ENCODE results near the gene BCL2.

BCL2 gene

DNA sequence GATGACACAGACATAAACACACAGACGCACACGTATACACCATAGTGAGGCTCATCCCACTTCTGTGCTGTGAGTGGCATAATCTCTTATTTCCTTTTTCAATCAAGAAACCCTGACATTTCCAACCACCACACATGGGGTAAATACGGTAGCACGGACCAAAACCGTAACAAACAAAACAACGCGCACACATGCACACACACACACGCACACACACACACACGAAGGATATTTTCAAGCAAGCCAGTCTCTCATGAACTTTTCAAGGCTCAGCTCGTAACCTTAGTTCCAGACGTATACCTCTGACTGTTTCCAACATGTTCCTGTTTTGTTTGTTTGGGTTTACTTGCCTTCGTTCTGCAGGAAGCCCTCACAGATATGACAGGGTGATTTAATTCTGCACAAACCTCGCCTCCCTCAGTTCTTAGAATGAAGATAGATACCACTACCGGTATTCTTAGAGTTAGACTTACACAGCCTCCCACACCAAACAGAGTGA, 119.8 kb downstream of the BCL2 start:
- H3K4me3 ChIP-seq (ENCODE audit: low read length) = no peak overlapping the region
- no peak for DNase-seq (ENCODE audit: low read depth)
- TF ChIP-seq, protein P1, sequence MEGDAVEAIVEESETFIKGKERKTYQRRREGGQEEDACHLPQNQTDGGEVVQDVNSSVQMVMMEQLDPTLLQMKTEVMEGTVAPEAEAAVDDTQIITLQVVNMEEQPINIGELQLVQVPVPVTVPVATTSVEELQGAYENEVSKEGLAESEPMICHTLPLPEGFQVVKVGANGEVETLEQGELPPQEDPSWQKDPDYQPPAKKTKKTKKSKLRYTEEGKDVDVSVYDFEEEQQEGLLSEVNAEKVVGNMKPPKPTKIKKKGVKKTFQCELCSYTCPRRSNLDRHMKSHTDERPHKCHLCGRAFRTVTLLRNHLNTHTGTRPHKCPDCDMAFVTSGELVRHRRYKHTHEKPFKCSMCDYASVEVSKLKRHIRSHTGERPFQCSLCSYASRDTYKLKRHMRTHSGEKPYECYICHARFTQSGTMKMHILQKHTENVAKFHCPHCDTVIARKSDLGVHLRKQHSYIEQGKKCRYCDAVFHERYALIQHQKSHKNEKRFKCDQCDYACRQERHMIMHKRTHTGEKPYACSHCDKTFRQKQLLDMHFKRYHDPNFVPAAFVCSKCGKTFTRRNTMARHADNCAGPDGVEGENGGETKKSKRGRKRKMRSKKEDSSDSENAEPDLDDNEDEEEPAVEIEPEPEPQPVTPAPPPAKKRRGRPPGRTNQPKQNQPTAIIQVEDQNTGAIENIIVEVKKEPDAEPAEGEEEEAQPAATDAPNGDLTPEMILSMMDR (conservative IDR thresholded peaks at IDR 0.05; ENCODE audit: low read length) = no peak

DNA sequence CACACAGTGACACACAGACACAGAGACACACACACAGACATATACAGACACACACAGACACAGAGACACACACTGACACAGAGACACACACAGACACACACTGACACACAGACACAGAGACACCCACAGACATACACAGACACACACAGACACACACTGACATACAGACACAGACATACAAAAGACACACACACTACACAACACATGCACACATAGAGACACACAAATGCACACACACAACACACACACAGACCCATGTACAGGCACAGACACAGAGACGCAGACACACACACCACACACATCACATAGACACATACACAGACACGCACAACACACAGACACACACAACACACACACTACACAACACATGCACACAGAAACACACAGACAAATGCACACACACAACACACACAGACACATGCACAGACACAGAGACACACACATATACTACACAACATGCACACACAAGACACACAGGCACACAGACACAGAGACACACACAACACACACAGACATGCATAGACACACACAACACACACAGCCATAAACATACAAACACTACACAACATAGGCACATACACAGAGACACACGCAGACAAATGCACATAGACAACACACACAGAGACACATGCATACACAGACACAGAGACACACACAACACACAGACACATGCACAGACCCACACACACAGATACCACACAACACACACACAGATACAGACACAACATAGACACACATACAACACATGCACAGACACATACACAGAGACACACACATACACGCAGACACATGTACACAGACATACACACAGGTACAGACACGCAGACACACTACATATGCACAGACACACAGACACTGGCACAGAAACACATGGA, 120.5 kb downstream of the BCL2 start:
- no peak for DNase-seq (ENCODE audit: low read depth)
- TF ChIP-seq, protein P1 (conservative IDR thresholded peaks at IDR 0.05; ENCODE audit: low read length) = no peak
- no peak overlapping the region for H3K4me3 ChIP-seq (ENCODE audit: low read length)

DNA sequence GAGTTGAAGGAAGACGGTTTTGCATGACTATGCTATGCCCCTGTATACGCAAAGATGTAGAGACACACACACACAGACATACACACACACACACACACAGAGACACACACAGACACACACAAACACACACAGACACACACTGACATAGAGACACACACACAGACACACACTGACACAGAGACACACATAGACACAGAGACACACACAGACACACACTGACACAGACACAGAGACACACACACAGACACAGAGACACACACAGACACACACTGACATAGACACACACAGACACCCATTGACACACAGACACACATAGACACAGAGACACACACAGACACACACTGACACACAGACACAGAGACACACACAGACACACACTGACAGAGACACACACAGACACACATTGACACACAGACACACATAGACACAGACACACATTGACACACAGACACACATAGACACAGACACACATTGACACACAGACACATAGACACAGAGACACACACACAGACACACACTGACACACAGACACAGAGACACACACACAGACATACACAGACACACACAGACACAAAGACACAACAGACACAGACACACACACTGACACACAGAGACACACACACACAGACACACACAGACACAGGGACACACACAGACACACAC, 121.3 kb downstream of the BCL2 start:
- TF ChIP-seq, protein P1 (conservative IDR thresholded peaks at IDR 0.05; ENCODE audit: low read length) = no peak
- H3K4me3 ChIP-seq (ENCODE audit: low read length) = no peak overlapping the region
- no peak for DNase-seq (ENCODE audit: low read depth)

DNA sequence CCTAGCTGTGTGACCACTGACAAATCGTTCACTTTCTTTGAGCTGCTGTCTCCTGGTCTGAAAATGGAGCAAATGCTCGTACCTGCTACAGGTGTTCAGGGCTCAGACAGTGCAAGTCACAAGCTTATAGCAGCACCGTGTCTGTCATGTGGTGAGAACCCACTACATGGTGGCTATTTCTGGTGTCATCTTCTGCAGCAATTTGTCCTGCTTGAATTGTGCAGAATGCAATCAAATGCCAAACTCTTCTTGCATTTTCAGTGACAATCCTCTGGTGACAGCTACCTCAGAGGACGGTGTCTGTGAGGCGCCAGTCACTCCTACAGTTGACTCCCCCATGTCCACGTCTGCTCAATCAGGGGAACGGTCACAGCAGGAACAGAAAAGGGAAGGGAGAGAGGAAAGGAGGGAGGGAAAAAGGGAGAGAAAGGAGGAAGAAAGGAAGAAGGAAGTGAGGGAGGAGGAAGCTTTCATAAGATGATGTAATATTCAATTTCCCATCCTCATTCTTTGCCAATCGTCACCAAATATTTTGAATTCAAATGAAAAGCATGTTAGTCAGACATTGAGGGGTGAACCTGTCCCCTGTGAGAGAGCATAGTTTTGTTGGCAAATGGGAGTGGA, 122.2 kb downstream of the BCL2 start:
- TF ChIP-seq, protein P1 (conservative IDR thresholded peaks at IDR 0.05; ENCODE audit: low read length) = no peak
- no peak overlapping the region for H3K4me3 ChIP-seq (ENCODE audit: low read length)
- DNase-seq (ENCODE audit: low read depth) = no peak

DNA sequence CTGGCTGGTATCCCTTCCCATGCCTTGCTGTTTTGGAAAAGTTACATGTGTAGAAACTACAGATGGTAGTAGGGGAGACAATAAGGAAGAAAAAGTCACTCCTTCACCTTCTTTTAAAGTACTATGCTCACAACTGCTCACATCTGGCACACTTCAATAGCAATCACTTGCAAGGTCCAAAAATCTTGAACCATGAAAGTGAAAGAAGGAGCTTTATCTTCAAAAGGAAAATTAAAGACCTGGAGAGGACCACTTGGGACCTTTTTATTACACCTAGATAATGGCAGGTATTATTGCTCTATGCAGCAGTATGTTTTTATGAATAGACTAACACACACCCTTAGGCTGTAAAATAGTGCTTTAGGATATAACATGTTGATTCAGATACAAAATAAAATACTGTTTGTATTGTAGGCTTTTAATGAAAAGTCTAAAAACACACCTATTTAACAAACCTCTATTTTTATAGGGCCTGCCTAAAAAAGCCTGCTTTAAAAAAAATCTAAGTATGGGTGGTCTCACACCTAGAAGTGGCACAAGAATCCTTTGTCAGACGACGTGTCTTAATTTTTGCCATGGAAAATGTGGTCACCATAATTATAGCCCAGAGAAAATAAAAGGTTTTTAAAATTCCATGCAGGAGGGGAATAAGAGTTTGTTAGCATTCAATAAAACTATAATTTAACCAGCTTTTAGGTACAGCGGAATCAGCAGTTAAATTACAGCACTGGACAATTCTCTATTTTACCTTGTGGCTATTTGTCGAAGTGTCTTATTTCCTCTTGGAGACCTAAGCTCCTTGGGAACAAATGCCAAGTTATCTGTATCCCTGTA, 124.0 kb downstream of the BCL2 start:
- TF ChIP-seq, protein P1 (conservative IDR thresholded peaks at IDR 0.05; ENCODE audit: low read length) = no peak
- H3K4me3 ChIP-seq (ENCODE audit: low read length) = no peak overlapping the region
- DNase-seq (ENCODE audit: low read depth) = no peak

DNA sequence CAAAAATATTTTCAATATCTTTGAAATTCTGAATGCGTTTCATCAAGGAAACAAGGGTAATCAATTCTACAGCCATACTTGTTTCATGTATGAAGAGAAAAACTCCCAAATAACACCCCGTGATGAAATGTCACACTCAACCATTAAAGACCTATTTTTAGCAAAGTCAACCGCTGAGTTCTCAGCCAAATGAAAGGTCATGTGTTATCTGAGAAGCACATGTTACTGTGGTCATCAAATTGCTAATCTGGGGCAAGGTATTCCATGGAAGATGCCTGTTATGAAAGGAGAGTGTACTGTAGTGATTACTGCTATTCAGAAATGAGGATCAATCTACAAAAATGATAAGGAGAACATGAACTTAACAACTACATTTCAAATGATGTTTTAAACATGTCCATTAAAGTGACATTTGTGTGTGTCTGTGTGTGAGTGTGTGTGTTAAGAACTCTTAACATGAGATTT, 126.7 kb downstream of the BCL2 start:
- H3K4me3 ChIP-seq (ENCODE audit: low read length) = no peak overlapping the region
- no peak for DNase-seq (ENCODE audit: low read depth)
- TF ChIP-seq, protein P1 (conservative IDR thresholded peaks at IDR 0.05; ENCODE audit: low read length) = no peak

Measured in AG10803 (cell line).